Subcutaneous abdominal adipose tissue (tissue), 5 donors: ENCODE data around the gene SPN.
"Not testable (repeated sequence)": the region's sequence is repeated elsewhere in the genome, so short reads cannot be mapped to it uniquely, and the experiment has no call there.

Experiments
- H3K27ac ChIP-seq: one replicate; pipeline ENCODE4 v1.7.0; 2013; ENCODE audit warnings: low read depth, mild to moderate bottlenecking, inconsistent platforms, low read length, moderate library complexity
- H3K27me3 ChIP-seq, 5 donors: one replicate each; pipeline ENCODE4 v1.7.0; 2013; ENCODE audit warnings: low read length in 5 of 5, inconsistent platforms in 1 of 5; ENCODE audit not compliant: control insufficient read depth in 5 of 5, insufficient read depth in 4 of 5
- H3K36me3 ChIP-seq, 5 donors: one replicate each; pipeline ENCODE4 v1.7.0; 2013; ENCODE audit warnings: low read length in 5 of 5; ENCODE audit not compliant: control insufficient read depth in 5 of 5, insufficient read depth in 5 of 5
- H3K4me1 ChIP-seq, 5 donors: one replicate each; pipeline ENCODE4 v1.7.0; 2013; ENCODE audit warnings: low read length in 5 of 5, mild to moderate bottlenecking in 3 of 5, moderate library complexity in 1 of 5; ENCODE audit not compliant: control insufficient read depth in 5 of 5, insufficient read depth in 5 of 5
- H3K4me3 ChIP-seq, 5 donors: one replicate each; pipeline ENCODE4 v1.7.0; 2013; ENCODE audit warnings: low read length in 5 of 5, low read depth in 1 of 5
- H3K9ac ChIP-seq, 5 donors: one replicate each; pipeline ENCODE4 v1.7.0; 2013; ENCODE audit warnings: low read length in 5 of 5, mild to moderate bottlenecking in 4 of 5, moderate library complexity in 3 of 5
- H3K9me3 ChIP-seq, 5 donors: one replicate each; pipeline ENCODE4 v1.7.0; 2013; ENCODE audit warnings: low read length in 5 of 5; ENCODE audit not compliant: control insufficient read depth in 5 of 5
- donor health status: healthy.
- donor health status: healthy.
- donor health status: healthy.
- donor health status: healthy.
- donor health status: healthy.

SPN gene, protein sequence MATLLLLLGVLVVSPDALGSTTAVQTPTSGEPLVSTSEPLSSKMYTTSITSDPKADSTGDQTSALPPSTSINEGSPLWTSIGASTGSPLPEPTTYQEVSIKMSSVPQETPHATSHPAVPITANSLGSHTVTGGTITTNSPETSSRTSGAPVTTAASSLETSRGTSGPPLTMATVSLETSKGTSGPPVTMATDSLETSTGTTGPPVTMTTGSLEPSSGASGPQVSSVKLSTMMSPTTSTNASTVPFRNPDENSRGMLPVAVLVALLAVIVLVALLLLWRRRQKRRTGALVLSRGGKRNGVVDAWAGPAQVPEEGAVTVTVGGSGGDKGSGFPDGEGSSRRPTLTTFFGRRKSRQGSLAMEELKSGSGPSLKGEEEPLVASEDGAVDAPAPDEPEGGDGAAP

DNA sequence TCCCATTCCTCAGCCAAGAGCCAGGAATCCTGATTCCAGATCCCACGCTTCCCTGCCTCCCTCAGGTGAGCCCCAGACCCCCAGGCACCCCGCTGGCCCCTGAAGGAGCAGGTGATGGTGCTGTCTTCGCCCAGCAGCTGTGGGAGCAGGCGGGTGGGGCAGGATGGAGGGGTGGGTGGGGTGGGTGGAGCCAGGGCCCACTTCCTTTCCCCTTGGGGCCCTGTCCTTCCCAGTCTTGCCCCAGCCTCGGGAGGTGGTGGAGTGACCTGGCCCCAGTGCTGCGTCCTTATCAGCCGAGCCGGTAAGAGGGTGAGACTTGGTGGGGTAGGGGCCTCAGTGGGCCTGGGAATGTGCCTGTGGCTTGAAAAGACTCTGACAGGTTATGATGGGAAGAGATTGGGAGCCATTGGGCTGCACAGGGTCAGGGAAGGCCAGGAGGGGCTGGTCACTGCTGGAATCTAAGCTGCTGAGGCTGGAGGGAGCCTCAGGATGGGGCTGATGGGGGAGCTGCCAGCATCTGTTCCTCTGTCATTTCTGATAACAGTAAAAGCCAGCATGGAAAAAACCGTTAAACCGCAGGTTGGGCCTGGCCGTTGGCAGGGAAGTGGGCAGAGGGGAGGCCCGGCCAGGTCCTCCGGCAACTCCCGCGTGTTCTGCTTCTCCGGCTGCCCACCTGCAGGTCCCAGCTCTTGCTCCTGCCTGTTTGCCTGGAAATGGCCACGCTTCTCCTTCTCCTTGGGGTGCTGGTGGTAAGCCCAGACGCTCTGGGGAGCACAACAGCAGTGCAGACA, at the start of gene SPN:
TSS of gene SPN (plus strand) at position 232 of the 791 bp plus-strand sequence. CDS start at position 714, 482 bp downstream.
- H3K9ac ChIP-seq = no peak within 1 kb of the TSS
- H3K27ac ChIP-seq = no peak within 1 kb of the TSS
- peaks cover 3 to 33% (median 15%) of the 10 kb centered on the region in 5 donors for H3K4me1 ChIP-seq
- H3K27me3 ChIP-seq = peaks cover 0 to 12% (median 5%) of the 10 kb centered on the region in 5 donors
- no peaks in the 10 kb centered on the region for H3K36me3 ChIP-seq
- no peaks in the 10 kb centered on the region for H3K9me3 ChIP-seq
- peak within 1 kb of the TSS in 2 of 5 donors; percentile 34 to 40 for H3K4me3 ChIP-seq

DNA sequence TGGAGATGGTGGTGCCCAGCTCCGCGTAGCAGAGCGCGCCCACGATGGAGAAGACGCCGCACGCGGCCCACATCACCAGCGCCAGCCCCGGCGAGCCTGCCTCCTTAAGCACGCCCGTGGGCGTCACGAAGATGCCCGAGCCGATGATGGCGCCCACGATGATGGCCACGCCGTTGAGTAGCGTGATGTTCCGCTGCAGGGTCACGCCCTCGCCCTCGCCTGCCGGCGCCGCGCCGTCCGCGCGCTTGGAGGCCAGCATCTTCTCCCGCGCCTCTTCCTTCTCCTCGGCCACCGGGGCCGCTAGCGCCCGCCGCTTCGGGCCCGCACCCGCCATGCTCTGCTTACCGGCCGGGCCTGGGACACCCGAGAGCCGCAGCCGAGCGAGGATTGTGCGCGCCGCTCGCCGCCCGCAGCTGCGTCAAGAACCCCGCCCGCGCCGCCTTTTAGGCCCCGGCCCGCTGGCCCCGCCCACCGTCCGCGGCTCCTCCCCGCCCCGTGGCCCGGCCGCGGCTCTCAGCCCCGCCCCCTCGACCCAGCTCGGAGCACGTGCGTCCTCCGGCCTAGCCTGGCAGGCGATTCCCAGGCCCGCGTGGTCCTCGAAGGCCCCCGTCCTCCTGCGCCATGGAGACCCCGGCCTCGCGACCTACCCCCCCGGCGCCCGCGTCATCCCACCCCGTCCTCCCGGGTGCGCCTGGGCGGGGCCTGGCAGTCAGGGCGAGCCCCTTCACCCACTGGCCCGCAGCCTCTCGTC, 49.6 kb upstream of the SPN start:
- peak overlapping the region in 1 of 5 donors; percentile 35 for H3K9ac ChIP-seq
- not testable (repeated sequence) for H3K36me3 ChIP-seq, H3K9me3 ChIP-seq, H3K27ac ChIP-seq, H3K27me3 ChIP-seq
- peaks cover 0 to 14% (median 7%) of the 10 kb centered on the region in 5 donors for H3K4me1 ChIP-seq
- peak overlapping the region in 4 of 5 donors; percentile 60 to 72 (median 63) for H3K4me3 ChIP-seq

DNA sequence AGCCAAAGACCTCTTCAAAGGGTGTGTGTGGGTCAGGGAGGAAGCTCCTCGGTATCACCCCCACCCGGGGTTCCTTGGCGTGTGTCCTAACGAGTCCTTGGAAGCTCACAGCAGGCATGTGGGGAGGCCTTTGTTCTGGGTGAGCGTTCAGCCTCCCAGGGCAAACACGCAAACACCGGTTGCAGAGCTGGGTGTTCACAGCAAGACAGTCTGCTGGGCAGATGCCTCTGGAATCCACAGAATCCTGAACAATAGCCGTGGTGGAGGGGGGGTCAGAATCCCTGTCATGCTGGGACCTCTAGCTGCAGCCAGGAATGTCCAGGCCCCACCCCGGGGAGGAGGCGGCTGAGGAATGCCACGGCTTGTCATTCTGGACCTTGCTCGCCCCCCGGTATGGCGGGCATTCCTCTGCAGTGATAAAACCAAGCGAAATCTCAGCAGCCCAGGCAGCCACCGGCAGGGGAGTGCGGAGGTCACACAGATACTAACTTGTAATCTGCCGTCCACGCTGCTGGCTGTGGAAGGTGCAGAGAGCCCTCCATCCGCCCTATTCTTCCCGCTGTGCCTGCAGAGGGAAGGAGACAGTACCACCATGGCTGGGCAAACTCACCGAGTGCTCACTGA, 48.2 kb upstream of the SPN start:
- peaks cover 0 to 14% (median 7%) of the 10 kb centered on the region in 5 donors for H3K4me1 ChIP-seq
- H3K4me3 ChIP-seq, H3K27me3 ChIP-seq, H3K9me3 ChIP-seq, H3K9ac ChIP-seq, H3K27ac ChIP-seq, H3K36me3 ChIP-seq: not testable (repeated sequence)

DNA sequence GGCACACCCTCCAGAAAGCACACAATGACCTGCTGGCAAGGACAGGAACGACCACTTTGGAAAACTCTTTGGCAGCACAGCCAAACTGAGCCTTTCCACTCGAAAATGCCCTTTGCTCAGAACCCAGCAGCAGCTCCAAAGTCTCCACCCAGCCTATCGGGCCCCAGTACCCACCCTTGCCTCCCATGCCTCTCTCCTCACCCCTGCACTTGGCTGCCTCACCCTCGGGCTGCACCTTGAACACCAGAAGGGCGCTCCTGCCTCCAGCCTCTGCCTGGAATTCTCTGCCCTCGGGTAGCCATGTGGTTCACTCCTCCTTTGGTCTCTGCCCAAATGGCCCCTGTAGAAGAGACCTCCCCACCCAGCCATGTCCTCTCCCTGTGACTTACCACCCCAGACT, 46.9 kb upstream of the SPN start:
- H3K27me3 ChIP-seq, H3K9me3 ChIP-seq, H3K9ac ChIP-seq, H3K27ac ChIP-seq, H3K4me3 ChIP-seq, H3K36me3 ChIP-seq: not testable (repeated sequence)
- peaks cover 0 to 14% (median 7%) of the 10 kb centered on the region in 5 donors for H3K4me1 ChIP-seq

DNA sequence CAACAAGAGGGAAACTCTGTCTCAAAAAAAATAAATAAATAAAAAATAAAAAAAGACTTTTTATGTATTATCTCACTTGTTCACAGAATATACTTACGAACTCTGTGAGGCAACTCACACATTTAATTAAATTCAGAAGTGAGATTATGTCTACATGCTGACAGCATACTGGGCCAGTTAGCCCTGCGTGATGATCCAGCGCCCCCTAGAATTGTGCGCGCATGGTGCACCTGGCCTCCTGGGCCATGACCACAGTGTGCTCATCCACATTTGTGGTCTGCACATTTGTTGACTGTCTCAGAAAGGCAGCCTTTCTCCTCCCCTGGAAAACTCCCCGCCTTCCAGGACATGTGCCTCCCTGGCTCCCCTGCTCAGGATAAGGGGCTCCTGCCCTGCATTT, 42.5 kb upstream of the SPN start:
- H3K27me3 ChIP-seq, H3K9me3 ChIP-seq, H3K27ac ChIP-seq, H3K4me3 ChIP-seq, H3K9ac ChIP-seq, H3K36me3 ChIP-seq, H3K4me1 ChIP-seq: not testable (repeated sequence)

DNA sequence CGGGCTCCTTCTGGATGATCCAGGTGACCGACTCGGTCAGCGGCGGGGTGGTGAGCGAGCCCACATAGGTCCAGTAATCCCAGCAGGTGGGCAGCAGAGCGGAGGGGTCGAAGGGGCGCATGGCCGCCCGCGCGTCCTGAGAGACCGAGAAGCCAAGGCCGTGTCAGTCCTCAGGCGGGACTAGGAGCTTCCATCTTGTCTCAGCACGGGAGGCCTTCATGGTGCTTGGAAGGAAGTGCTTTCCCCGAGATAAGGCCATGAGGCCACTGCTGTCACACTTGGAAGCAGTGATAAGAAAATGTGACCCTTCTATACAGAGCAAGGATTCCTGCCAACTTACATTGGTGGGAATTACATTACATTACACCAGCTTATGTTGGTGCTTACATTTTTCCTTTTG, 40.3 kb upstream of the SPN start:
- H3K36me3 ChIP-seq, H3K4me3 ChIP-seq, H3K27ac ChIP-seq, H3K27me3 ChIP-seq, H3K9me3 ChIP-seq, H3K4me1 ChIP-seq, H3K9ac ChIP-seq: not testable (repeated sequence)

DNA sequence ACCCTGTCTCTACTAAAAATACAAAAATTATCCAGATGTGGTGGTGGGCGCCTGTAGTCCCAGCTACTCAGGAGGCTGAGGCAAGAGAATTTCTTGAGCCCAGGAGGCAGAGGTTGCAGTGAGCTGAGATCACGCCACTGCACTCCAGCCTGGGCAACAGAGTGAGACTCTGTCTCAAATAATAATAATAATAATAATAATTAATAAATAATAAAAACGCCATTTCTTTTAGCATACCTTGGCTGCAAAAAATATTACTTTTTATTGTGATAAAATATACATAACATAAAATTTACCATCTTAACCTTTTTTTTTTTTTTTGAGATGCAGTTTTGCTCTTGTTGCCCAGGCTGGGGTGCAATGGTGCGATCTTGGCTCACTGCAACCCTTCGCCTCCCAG, 39.8 kb upstream of the SPN start:
- not testable (repeated sequence) for H3K27ac ChIP-seq, H3K9me3 ChIP-seq, H3K27me3 ChIP-seq, H3K9ac ChIP-seq, H3K4me3 ChIP-seq, H3K36me3 ChIP-seq, H3K4me1 ChIP-seq

DNA sequence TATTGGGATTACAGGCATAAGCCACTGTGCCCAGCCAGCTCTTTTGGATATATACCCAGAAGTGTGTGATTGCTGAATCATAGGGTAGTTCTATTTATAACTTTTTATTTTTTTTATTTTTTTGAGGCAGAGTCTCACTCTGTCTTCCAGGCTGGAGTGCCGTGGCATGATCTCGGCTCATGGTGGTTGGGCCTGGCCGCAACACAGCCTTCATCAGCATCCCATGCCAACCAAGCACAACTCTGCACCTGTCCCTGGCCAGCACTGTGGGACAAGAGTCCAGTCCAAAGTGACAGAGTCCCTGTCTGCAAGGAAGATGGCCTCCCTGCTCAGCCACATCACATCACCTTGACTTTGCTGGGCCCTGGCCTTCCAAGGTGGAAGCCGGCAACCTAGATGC, 37.9 kb upstream of the SPN start:
- not testable (repeated sequence) for H3K4me3 ChIP-seq, H3K9me3 ChIP-seq, H3K36me3 ChIP-seq, H3K4me1 ChIP-seq, H3K27me3 ChIP-seq, H3K27ac ChIP-seq, H3K9ac ChIP-seq

DNA sequence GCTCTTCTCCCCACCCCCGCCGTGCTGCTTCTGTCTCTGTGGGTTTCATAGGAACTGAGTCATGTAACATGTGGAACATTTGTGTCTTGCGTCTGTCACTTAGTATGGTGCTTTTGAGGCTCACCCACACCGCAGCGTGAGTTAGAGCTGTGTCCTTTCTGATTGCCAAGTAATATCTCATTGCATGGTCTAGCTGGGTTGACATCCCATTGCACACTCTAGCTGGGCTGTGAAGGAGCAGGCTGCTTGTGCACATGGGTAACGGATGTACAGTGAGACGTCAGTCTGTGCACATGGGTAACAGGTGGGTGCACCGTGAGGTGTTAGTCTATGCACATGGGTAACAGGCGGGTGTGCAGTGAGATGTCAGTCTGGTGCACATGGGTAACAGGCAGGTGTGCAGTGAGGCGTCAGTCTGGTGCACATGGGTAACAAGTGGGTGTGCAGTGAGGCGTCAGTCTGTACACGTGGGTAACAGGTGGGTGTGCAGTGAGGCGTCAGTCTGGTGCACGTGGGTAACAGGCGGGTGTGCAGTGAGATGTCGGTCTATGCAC, 36.2 kb upstream of the SPN start:
- H3K27me3 ChIP-seq, H3K4me1 ChIP-seq, H3K4me3 ChIP-seq, H3K9ac ChIP-seq, H3K27ac ChIP-seq, H3K9me3 ChIP-seq, H3K36me3 ChIP-seq: not testable (repeated sequence)
